Suprapubic skin (tissue), 4 donors: Measurements from ENCODE around the gene SPOCD1. TPM values are rescaled to one million over a fixed set of nuclear protein-coding genes. Genes with fewer than 3 reads are reported as not detected.

Source experiments
- DNase-seq, 2 donors: peaks; one replicate each; pipeline ENCODE4 v3.0.0-alpha.2; 2019; ENCODE audit warnings: low spot score in 2 of 2
- H3K27ac ChIP-seq: fragments of 200-600 bp; sonication (generic); one replicate; pipeline ENCODE4 v1.5.1; 2019
- H3K27me3 ChIP-seq: fragments of 200-600 bp; sonication (generic); one replicate; pipeline ENCODE4 v1.5.1; 2019
- H3K36me3 ChIP-seq: fragments of 200-600 bp; sonication (generic); one replicate; pipeline ENCODE4 v1.5.1; 2019
- H3K4me1 ChIP-seq: fragments of 200-600 bp; sonication (generic); one replicate; pipeline ENCODE4 v1.5.1; 2019
- H3K4me3 ChIP-seq: fragments of 200-600 bp; sonication (generic); one replicate; pipeline ENCODE4 v1.5.1; 2019; ENCODE audit warnings: mild to moderate bottlenecking
- H3K9me3 ChIP-seq: fragments of 200-600 bp; sonication (generic); one replicate; pipeline ENCODE4 v1.5.1; 2019
- CTCF ChIP-seq, 2 donors: fragments of 200-600 bp in 1 of 2; fragments of 450-650 bp in 1 of 2; sonication (generic) in 1 of 2; IDR thresholded peaks; one replicate each; pipeline ENCODE4 v1.5.1; 2016 to 2019; ENCODE audit warnings: antibody characterized with exemption in 2 of 2, mild to moderate bottlenecking in 1 of 2, moderate library complexity in 1 of 2
- EP300 ChIP-seq: sonication (generic); formaldehyde crosslinking; IDR thresholded peaks from one replicate; pipeline ENCODE4 v1.6.1; 2017; ENCODE audit warnings: antibody characterized with exemption
- POLR2A ChIP-seq, 2 donors: fragments of 450-650 bp; IDR thresholded peaks; one replicate each; pipeline ENCODE4 v1.6.1; 2017; ENCODE audit warnings: antibody characterized with exemption in 2 of 2, mild to moderate bottlenecking in 2 of 2, moderate library complexity in 2 of 2
- POLR2AphosphoS5 ChIP-seq, 3 donors: sonication (generic); formaldehyde crosslinking; IDR thresholded peaks; one replicate each; pipeline ENCODE4 v1.6.1; 2017; ENCODE audit warnings: antibody characterized with exemption in 3 of 3
- WGBS: methylation state at CpG from one replicate; pipeline ENCODE4 v1.1.5; 2018; 5-methylcytosine and 5-hydroxymethylcytosine counted together
- total RNA-seq, 4 donors: library from RNA; depleted of rRNA; stranded (reverse); fragments of >200 nt; gene quantifications; one replicate each; pipeline ENCODE4 v1.1.0, GENCODE V29; 2016

Gene SPOCD1
- total RNA-seq, 4 donors from 2014 or later = 3.2 TPM; not detected in 3

GRCh38 chr1:31782421-31783410 lies 33.1 kb downstream of the SPOCD1 start:
- no peak overlapping the region for H3K27ac ChIP-seq
- WGBS = 60% methylated on average over 10 of the region's 12 CpGs
- H3K4me3 ChIP-seq = no peak overlapping the region
- H3K9me3 ChIP-seq = no peaks in the 10 kb centered on the region
- peaks cover 8% of the 10 kb centered on the region for H3K27me3 ChIP-seq
- H3K36me3 ChIP-seq = no peaks in the 10 kb centered on the region
- peak in 1 of 2 donors; percentile 51 for DNase-seq
- H3K4me1 ChIP-seq = peaks cover 9% of the 10 kb centered on the region
- TF ChIP-seq CTCF (IDR thresholded peaks at IDR 0.05) = no peak
- TF ChIP-seq EP300 = no peak

- 50% methylated on average over 14 of the region's 18 CpGs for WGBS
- peaks cover 7% of the 10 kb centered on the region for H3K4me1 ChIP-seq
- no peaks in the 10 kb centered on the region for H3K9me3 ChIP-seq
- no peak overlapping the region for H3K27ac ChIP-seq
- H3K36me3 ChIP-seq = no peaks in the 10 kb centered on the region
- no peak for TF ChIP-seq POLR2A (IDR thresholded peaks at IDR 0.05)
- TF ChIP-seq POLR2AphosphoS5 (IDR thresholded peaks at IDR 0.05) = no peak
- no peak for TF ChIP-seq EP300
- TF ChIP-seq CTCF (IDR thresholded peaks at IDR 0.05) = no peak
- H3K4me3 ChIP-seq = no peak overlapping the region
- peaks cover 8% of the 10 kb centered on the region for H3K27me3 ChIP-seq
- DNase-seq = no peak
Measured at GRCh38 chr1:31781756-31782371, 34.0 kb downstream of the SPOCD1 start.

GRCh38 chr1:31781138-31781755 lies 34.6 kb downstream of the SPOCD1 start:
- Histone ChIP-seq H3K9me3 (no peaks in the 10 kb centered on the region), H3K36me3 (no peaks in the 10 kb centered on the region), H3K4me1 (peaks cover 7% of the 10 kb centered on the region), H3K27ac (no peak overlapping the region), H3K27me3 (peaks cover 13% of the 10 kb centered on the region), H3K4me3 (no peak overlapping the region)
- 75% methylated on average over 7 of the region's 7 CpGs for WGBS
- TF ChIP-seq EP300 (no peak), POLR2A (IDR thresholded peaks at IDR 0.05) (no peak), POLR2AphosphoS5 (IDR thresholded peaks at IDR 0.05) (no peak), CTCF (IDR thresholded peaks at IDR 0.05) (no peak)
- no peak for DNase-seq

GRCh38 chr1:31780632-31781031 lies 35.2 kb downstream of the SPOCD1 start:
- no peak for DNase-seq
- TF ChIP-seq POLR2AphosphoS5 (IDR thresholded peaks at IDR 0.05) (no peak), POLR2A (IDR thresholded peaks at IDR 0.05) (no peak), EP300 (no peak), CTCF (IDR thresholded peaks at IDR 0.05) (no peak)
- Histone ChIP-seq H3K27ac (no peak overlapping the region), H3K9me3 (no peaks in the 10 kb centered on the region), H3K27me3 (peaks cover 19% of the 10 kb centered on the region), H3K4me1 (peaks cover 7% of the 10 kb centered on the region), H3K4me3 (no peak overlapping the region), H3K36me3 (no peaks in the 10 kb centered on the region)
- 80% methylated on average over 2 of the region's 2 CpGs for WGBS

GRCh38 chr1:31779687-31780086 lies 36.1 kb downstream of the SPOCD1 start:
- Histone ChIP-seq H3K27me3 (peaks cover 29% of the 10 kb centered on the region), H3K36me3 (no peaks in the 10 kb centered on the region), H3K27ac (no peak overlapping the region), H3K9me3 (no peaks in the 10 kb centered on the region), H3K4me1 (peaks cover 7% of the 10 kb centered on the region), H3K4me3 (no peak overlapping the region)
- TF ChIP-seq POLR2A (IDR thresholded peaks at IDR 0.05) (no peak), POLR2AphosphoS5 (IDR thresholded peaks at IDR 0.05) (no peak), CTCF (IDR thresholded peaks at IDR 0.05) (no peak), EP300 (no peak)
- 87% methylated on average over 9 of the region's 9 CpGs for WGBS
- DNase-seq = no peak
